ENCODE data around the gene AIFM1. TPM values are rescaled to one million over a fixed set of nuclear protein-coding genes. Genes with fewer than 3 reads are reported as not detected.

Gene AIFM1
- polyA plus RNA-seq, 1 experiment: 39.3 TPM

DNA sequence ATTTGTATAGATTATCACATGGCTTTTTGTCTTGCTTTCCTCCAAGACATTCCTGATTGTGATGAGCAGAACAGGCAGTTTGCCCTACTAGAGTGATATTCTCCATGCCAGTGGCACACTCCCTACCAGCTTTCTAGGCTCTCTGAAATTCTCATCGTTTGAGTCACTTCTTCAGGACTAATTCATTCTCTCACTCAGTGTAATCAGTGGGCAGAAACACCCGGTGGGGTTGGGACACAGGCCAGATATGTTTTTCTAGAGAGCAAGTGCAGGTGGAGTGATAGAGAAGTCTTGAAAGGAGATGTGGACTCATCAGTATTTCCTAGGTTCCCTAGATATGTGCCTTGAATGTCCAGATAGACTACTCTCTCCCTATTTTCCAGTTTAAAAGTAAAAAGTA, 19.2 kb upstream of the AIFM1 start:
- ChIA-PET CTCF (no interaction called here), POLR2A (no interaction called here)
- Histone ChIP-seq H3K4me3 (ENCODE audit: low read depth, low read length) (no peak overlapping the region), H3K27ac (ENCODE audit: low read depth, low read length) (no peak overlapping the region), H3K9me3 (ENCODE audit: control insufficient read depth, insufficient read depth, low read length) (no peaks in the 10 kb centered on the region), H3K27me3 (ENCODE audit: control insufficient read depth, insufficient read depth, low read length) (no peaks in the 10 kb centered on the region)
- TF ChIP-seq, protein P1, sequence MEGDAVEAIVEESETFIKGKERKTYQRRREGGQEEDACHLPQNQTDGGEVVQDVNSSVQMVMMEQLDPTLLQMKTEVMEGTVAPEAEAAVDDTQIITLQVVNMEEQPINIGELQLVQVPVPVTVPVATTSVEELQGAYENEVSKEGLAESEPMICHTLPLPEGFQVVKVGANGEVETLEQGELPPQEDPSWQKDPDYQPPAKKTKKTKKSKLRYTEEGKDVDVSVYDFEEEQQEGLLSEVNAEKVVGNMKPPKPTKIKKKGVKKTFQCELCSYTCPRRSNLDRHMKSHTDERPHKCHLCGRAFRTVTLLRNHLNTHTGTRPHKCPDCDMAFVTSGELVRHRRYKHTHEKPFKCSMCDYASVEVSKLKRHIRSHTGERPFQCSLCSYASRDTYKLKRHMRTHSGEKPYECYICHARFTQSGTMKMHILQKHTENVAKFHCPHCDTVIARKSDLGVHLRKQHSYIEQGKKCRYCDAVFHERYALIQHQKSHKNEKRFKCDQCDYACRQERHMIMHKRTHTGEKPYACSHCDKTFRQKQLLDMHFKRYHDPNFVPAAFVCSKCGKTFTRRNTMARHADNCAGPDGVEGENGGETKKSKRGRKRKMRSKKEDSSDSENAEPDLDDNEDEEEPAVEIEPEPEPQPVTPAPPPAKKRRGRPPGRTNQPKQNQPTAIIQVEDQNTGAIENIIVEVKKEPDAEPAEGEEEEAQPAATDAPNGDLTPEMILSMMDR (IDR thresholded peaks at IDR 0.05; ENCODE audit: low read depth, low read length): no peak
- DNase-seq (ENCODE audit: low read depth, low spot score): no peak

DNA sequence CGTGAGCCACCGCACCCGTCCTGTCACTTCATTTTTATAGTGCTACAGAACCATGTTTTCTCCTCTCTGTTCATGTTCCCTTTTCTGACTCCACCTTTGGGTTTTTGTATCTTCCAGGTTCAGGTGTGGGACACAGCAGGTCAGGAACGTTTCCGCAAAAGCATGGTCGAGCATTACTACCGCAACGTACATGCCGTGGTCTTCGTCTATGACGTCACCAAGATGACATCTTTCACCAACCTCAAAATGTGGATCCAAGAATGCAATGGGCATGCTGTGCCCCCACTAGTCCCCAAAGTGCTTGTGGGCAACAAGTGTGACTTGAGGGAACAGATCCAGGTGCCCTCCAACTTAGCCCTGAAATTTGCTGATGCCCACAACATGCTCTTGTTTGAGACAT, 18.5 kb upstream of the AIFM1 start:
- CTCF ChIA-PET: no interaction called here
- POLR2A ChIA-PET: no interaction called here
- TF ChIP-seq, protein P1 (IDR thresholded peaks at IDR 0.05; ENCODE audit: low read depth, low read length): no peak

GRCh38 chrX:130179579-130180215, 14.1 kb upstream of the AIFM1 start:
- Histone ChIP-seq H3K27ac (ENCODE audit: low read depth, low read length) (no peak overlapping the region), H3K9me3 (ENCODE audit: control insufficient read depth, insufficient read depth, low read length) (no peaks in the 10 kb centered on the region), H3K4me3 (ENCODE audit: low read depth, low read length) (no peak overlapping the region), H3K27me3 (ENCODE audit: control insufficient read depth, insufficient read depth, low read length) (no peaks in the 10 kb centered on the region)
- CTCF ChIA-PET: no interaction called here
- POLR2A ChIA-PET: no interaction called here
- TF ChIP-seq, protein P1 (IDR thresholded peaks at IDR 0.05; ENCODE audit: low read depth, low read length): no peak
- no peak for DNase-seq (ENCODE audit: low read depth, low spot score)

More for the DNA sequence above, 18.5 kb upstream of the AIFM1 start:
- no peaks in the 10 kb centered on the region for H3K9me3 ChIP-seq (ENCODE audit: control insufficient read depth, insufficient read depth, low read length)
- no peaks in the 10 kb centered on the region for H3K27me3 ChIP-seq (ENCODE audit: control insufficient read depth, insufficient read depth, low read length)
- H3K27ac ChIP-seq (ENCODE audit: low read depth, low read length): no peak overlapping the region
- no peak overlapping the region for H3K4me3 ChIP-seq (ENCODE audit: low read depth, low read length)
- no peak for DNase-seq (ENCODE audit: low read depth, low spot score)

DNA sequence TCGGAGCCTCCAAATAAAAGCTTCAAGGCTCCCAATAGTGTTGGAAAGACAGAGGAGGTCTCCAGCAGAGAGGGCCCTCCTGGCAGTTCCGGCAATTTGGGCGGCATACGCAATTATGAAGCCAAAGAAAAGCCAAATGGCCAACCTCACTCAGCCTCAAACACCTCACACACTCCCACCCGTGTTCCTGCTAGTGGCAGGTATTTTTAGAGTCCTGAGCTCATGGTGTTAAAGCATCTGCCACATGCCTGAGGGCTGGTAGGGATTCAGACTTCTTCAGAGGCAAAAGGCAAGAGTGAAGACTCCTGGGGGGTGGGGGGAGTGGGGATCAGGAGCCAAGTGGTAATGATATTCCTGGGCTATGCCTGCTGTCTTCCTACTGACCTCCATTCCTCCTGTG, 13.5 kb upstream of the AIFM1 start:
- POLR2A ChIA-PET: no interaction called here

GRCh38 chrX:130176942-130177341, 11.3 kb upstream of the AIFM1 start:
- CTCF ChIA-PET: interaction anchor here (0.8 kb wide), 1 partner anchor 97 kb away, joined by 3 read pairs; no protein-coding TSS in a partner anchor
- Histone ChIP-seq H3K27me3 (ENCODE audit: control insufficient read depth, insufficient read depth, low read length) (no peaks in the 10 kb centered on the region), H3K27ac (ENCODE audit: low read depth, low read length) (no peak overlapping the region), H3K4me3 (ENCODE audit: low read depth, low read length) (no peak overlapping the region), H3K9me3 (ENCODE audit: control insufficient read depth, insufficient read depth, low read length) (no peaks in the 10 kb centered on the region)
- DNase-seq (ENCODE audit: low read depth, low spot score): no peak
- TF ChIP-seq, protein P1 (IDR thresholded peaks at IDR 0.05; ENCODE audit: low read depth, low read length): no peak
- POLR2A ChIA-PET: interaction anchor here (1.0 kb wide), 1 partner anchor 45 kb away, joined by 3 read pairs; no protein-coding TSS in a partner anchor

More for the DNA sequence above, 13.5 kb upstream of the AIFM1 start:
- H3K27me3 ChIP-seq (ENCODE audit: control insufficient read depth, insufficient read depth, low read length): no peaks in the 10 kb centered on the region
- TF ChIP-seq, protein P1 (IDR thresholded peaks at IDR 0.05; ENCODE audit: low read depth, low read length): no peak
- no peaks in the 10 kb centered on the region for H3K9me3 ChIP-seq (ENCODE audit: control insufficient read depth, insufficient read depth, low read length)
- DNase-seq (ENCODE audit: low read depth, low spot score): no peak
- H3K4me3 ChIP-seq (ENCODE audit: low read depth, low read length): no peak overlapping the region
- no peak overlapping the region for H3K27ac ChIP-seq (ENCODE audit: low read depth, low read length)
- CTCF ChIA-PET: no interaction called here

Measured in AG04450 (cell line).